Stomach (tissue), 4 donors: ENCODE measurements around the gene BANP.

ENCODE experiments used
- POLR2A ChIP-seq, 4 donors: fragments of 450-650 bp; IDR thresholded peaks; one replicate each; pipeline ENCODE4 v1.6.1; 2016; ENCODE audit warnings: antibody characterized with exemption in 4 of 4, control low read depth in 2 of 4, mild to moderate bottlenecking in 1 of 4, moderate library complexity in 1 of 4
- TF ChIP-seq, protein P1 (sequence below), 7 experiments: fragments of 450-650 bp in 4 of 7; fragments of 200-600 bp in 3 of 7; sonication (generic) in 3 of 7; IDR thresholded peaks; one replicate each; pipeline ENCODE4 v1.5.1; 2016 to 2019; ENCODE audit warnings: antibody characterized with exemption in 7 of 7, control low read depth in 2 of 7, mild to moderate bottlenecking in 1 of 7

DNA sequence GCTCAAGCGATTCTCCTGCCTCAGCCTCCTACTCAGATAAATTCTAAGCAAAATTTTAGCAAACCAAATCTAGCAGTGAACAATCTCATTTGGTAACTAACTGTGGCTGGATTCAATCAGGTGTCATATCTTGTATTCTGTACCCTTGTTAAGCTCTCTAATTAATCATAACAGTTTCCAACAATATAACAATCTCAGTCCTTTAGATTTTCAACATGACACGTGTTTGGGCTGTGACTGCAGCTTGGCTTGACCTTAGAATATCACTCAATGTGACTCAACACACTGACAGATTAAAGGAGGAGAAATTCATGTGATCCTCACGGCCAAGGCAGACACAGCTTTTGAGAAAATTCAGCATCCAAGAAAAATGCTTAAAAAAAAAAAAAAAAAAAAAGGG lies 133.6 kb downstream of the BANP start:
- TF ChIP-seq, protein P1, sequence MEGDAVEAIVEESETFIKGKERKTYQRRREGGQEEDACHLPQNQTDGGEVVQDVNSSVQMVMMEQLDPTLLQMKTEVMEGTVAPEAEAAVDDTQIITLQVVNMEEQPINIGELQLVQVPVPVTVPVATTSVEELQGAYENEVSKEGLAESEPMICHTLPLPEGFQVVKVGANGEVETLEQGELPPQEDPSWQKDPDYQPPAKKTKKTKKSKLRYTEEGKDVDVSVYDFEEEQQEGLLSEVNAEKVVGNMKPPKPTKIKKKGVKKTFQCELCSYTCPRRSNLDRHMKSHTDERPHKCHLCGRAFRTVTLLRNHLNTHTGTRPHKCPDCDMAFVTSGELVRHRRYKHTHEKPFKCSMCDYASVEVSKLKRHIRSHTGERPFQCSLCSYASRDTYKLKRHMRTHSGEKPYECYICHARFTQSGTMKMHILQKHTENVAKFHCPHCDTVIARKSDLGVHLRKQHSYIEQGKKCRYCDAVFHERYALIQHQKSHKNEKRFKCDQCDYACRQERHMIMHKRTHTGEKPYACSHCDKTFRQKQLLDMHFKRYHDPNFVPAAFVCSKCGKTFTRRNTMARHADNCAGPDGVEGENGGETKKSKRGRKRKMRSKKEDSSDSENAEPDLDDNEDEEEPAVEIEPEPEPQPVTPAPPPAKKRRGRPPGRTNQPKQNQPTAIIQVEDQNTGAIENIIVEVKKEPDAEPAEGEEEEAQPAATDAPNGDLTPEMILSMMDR (IDR thresholded peaks at IDR 0.05): no peak
- no peak for TF ChIP-seq POLR2A (IDR thresholded peaks at IDR 0.05)
